T47D (cell line): ENCODE data around the gene SDK1.

Experiments
- DNase-seq, 2 experiments: peaks; one replicate each; pipeline versions ENCODE4 v3.0.0 to v3.0.0-alpha.2; 2011 to 2012; ENCODE audit warnings: low read depth in 1 of 2, low spot score in 1 of 2
- JUND ChIP-seq: IDR thresholded peaks from 2 replicates; pipeline ENCODE4 v1.6.1; 2012; ENCODE audit warnings: low read depth
- in situ Hi-C: cut with HindIII; loops from 2 replicates; pipeline ENCODE4 v1.10.0; 2016; ENCODE audit warnings: low sequenced_read_pairs, low pct_unique_long_range_greater_than_20kb

The SDK1 gene

DNA sequence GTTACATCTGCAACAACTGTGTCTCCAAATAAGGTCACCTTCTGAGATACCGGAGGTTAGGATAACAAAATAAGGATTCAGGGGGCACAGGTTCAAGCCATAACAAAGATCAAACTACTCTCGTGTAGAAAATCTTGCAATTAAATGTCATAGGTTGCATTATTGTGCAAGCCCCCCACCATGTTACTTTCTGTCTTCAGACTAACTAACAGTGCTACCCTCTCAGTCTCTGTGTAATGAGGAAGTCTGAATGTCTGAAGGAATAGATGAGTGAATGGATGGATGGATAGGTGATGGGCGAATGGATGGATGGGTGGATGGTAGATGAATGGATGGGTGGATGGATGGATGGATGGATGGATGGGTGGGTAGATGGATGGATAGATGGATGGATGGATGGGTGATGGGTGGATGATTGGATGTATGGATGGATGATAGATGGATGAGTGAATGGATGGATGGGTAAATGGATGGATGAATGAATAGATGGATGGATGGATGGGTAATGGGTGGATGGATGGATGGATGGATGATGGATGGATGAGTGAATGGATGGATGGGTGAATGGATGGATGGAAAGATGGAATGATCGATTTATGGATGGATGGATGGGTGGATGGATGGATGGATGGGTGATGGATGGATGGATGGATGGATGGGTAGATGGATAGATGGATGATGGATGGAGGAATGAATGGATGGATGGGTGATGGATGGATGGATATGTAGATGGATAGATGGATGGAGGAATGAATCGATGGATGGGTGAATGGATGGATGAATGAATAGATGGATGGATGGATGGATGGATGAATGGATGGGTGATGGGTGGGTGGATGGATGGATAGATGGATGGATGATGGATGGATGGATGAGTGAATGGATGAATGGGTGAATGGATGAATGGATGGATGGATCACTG is 823.8 kb downstream of the SDK1 start:
- in situ Hi-C loops, result no loop called here
- no peak for DNase-seq
- no peak for TF ChIP-seq JUND

DNA sequence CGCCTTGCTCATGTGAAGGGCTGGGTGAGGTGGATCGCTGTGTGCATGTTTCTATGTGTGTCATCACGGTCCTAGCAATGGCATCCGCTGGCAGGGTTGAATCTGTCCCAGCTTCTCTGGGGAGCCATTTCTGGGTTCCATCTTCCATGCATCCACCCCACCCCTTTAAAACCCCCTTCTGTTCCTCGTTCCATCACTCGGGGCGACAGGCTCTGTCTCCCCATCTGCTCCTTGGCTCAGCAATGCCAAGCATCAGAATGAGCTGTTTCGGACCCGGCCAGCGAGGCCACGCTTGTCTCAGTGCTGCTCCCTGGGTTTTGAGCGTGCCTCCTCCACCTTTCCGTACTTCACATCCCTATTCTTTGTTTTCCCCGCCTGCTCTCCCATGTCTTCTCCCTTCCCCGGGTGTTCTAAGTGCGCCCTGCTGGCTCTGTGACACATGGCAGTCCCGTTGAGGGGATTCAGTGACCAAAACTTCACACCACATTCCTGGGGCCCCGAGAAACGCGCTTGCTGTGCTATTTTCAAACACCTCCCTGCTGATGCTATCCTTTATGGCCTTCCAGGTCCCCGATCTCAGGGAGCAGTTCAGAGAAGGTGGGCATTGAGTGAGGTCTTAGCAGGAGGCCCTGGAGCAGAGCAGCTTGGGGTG is 827.0 kb downstream of the SDK1 start:
- TF ChIP-seq JUND, result no peak
- in situ Hi-C loops, result no loop called here
- DNase-seq, result no peak

GRCh38 chr7:4129481-4130122 is 828.5 kb downstream of the SDK1 start:
- in situ Hi-C loops, result no loop called here
- no peak for TF ChIP-seq JUND
- no peak for DNase-seq

GRCh38 chr7:4131063-4131462 is 830.0 kb downstream of the SDK1 start:
- no peak for TF ChIP-seq JUND
- in situ Hi-C loops, result no loop called here
- DNase-seq, result no peak

DNA sequence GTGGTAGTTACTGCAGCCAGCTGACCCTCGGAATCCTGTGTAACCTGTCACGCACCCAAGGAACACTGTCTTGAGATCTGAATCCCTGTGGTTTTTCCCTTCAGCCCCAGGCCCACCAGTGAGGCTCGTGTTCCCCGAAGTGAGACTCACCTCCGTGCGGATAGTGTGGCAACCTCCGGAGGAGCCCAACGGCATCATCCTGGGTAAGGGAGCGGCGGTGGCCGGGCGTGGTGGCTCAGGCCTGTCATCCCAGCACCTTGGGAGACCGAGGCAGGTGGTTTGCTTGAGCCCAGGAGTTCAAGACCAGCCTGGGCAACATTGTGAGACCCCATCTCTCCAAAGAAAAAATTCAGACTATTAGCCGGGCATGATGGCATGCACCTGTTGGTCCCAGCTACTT is 831.2 kb downstream of the SDK1 start:
- TF ChIP-seq JUND, result no peak
- in situ Hi-C loops, result no loop called here
- DNase-seq, result no peak

GRCh38 chr7:4133491-4134044 is 832.5 kb downstream of the SDK1 start:
- in situ Hi-C loops, result no loop called here
- no peak for TF ChIP-seq JUND
- no peak for DNase-seq

DNA sequence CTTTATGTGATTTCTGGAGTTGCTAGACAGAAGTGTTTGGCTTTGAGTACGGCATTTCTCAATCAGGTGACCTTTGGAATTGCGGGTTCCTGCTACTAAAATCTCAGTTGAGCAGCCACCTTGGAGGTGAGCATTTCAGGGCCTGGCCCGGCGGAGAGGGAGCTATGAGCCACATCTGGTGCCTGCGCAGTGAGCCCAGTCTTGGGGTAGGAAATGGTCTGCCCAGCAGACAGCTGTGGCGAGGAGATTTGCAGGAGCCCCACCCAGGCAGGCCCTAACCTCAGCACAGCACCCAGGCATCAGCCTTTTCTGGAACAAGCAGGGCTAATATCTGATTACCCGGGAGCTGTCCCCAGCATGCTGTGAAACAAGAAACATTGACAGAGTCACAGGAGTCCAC is 833.2 kb downstream of the SDK1 start:
- no peak for DNase-seq
- in situ Hi-C loops, result no loop called here
- no peak for TF ChIP-seq JUND

GRCh38 chr7:4134631-4135030 is 833.6 kb downstream of the SDK1 start:
- no peak for TF ChIP-seq JUND
- in situ Hi-C loops, result no loop called here
- no peak for DNase-seq

GRCh38 chr7:4135301-4135700 is 834.2 kb downstream of the SDK1 start:
- DNase-seq, result no peak
- TF ChIP-seq JUND, result no peak
- in situ Hi-C loops, result no loop called here

DNA sequence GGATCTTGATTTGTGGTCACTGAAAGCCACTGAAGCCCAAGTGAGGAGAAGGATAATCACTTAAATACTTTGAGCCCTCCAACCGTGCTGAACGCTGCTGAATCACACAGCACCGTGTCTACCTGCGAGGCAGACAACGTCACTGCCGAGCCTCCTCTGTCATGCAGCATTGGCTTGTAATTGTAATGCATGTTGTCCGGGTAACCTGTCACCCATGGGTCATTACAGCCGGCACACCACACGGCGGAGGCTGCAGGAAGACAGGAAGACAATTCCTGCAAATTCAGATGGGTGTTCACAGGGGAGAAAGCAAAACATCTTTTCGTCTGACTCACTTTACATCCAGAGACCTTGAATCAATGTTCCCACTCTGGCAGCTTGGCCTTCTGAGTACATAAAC is 835.0 kb downstream of the SDK1 start:
- DNase-seq, result no peak
- in situ Hi-C loops, result no loop called here
- no peak for TF ChIP-seq JUND

DNA sequence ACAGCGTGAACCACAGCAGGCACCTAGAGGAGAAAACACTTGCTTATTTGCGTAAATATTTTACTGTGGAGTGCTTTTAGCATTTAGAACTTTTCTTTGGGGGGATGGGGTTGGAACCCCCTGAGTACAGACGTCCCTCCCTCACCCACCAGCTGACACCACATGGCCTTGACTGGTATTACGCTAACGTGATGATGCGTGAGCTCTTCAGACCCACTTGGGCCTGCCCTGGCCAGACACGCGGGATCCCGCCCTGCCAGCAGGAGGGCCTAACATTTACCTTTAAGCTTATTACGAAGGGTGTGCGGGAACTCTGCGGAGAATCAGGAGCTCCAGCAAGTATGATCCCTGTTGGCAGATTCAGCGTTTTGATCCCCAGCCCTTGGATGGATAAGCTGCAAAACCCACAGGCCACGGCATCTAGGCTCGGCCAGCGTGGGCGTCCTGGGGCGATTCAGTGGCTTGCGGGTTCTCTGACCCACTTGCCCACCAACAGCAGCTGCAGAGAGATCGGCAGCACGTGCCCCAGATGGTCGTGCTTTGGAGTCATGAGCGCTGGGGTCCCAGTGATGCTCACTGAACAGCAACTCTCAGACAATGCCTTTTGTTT is 835.6 kb downstream of the SDK1 start:
- DNase-seq, result no peak
- TF ChIP-seq JUND, result no peak
- in situ Hi-C loops, result no loop called here

DNA sequence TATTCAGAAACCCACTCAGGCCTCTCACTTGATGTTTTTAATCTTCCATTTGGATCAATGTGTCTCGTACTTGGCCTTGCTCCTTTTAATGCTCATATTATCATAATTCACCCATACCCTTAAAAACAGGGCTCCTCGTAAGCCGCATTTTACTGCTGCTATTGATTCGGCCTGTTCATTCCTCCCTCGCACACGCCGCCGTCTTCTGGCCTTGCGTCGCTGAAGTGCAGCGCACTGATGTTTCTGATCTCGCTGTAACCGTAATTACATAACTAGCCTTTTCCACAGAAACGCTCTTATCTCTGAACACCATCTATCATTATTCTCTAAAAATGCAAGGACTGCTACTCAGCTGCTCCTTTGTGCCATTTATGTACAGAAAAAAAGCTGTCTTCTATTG is 836.5 kb downstream of the SDK1 start:
- no peak for TF ChIP-seq JUND
- no peak for DNase-seq
- in situ Hi-C loops, result no loop called here

GRCh38 chr7:4138866-4139265 is 837.8 kb downstream of the SDK1 start:
- in situ Hi-C loops, result no loop called here
- no peak for TF ChIP-seq JUND
- no peak for DNase-seq
